ENCODE measurements around the gene CLTC. TPM values are rescaled to one million over a fixed set of nuclear protein-coding genes. Genes with fewer than 3 reads are reported as not detected.

The CLTC gene
- total RNA-seq, 1 experiment from 2014 or later, result 254 TPM

DNA sequence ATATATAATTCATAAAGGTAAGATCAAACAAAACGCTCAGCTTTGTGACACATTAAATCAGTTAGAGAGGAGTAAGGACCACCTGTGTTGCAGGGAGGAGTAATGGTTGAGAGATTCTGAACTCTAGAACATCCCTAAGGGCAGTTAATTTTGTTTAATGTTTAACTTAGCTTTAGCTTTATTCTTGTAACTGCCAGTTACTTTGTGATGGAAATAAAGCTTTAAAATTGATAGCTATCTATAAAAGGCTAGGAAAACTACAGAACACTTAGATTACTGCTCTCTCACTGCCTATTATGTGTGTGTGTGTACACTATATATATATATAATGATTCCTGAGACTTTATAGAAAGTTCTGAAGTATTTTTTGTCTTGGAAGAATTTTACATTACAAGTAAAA, 49.7 kb downstream of the CLTC start:
- no peaks in the 10 kb centered on the region for H3K79me1 ChIP-seq (ENCODE audit: insufficient read depth, low read depth, low read length, poor library complexity, severe bottlenecking)
- H4K91ac ChIP-seq (ENCODE audit: insufficient read length, low read depth, low read length), result no peak overlapping the region
- no peaks in the 10 kb centered on the region for H3K27me3 ChIP-seq (ENCODE audit: insufficient read depth, low read length)
- H3K23ac ChIP-seq (ENCODE audit: insufficient read length, low read depth, low read length), result no peak overlapping the region
- no peaks in the 10 kb centered on the region for H3K23me2 ChIP-seq (ENCODE audit: insufficient read length, low read depth, low read length, poor library complexity, severe bottlenecking)
- no peak overlapping the region for H2BK12ac ChIP-seq (ENCODE audit: insufficient read length, low read depth, low read length)
- no peak overlapping the region for H3K4me3 Mint-ChIP-seq
- no peak overlapping the region for H3K56ac ChIP-seq (ENCODE audit: insufficient read length, low read depth, low read length)
- TF ChIP-seq, protein P1, sequence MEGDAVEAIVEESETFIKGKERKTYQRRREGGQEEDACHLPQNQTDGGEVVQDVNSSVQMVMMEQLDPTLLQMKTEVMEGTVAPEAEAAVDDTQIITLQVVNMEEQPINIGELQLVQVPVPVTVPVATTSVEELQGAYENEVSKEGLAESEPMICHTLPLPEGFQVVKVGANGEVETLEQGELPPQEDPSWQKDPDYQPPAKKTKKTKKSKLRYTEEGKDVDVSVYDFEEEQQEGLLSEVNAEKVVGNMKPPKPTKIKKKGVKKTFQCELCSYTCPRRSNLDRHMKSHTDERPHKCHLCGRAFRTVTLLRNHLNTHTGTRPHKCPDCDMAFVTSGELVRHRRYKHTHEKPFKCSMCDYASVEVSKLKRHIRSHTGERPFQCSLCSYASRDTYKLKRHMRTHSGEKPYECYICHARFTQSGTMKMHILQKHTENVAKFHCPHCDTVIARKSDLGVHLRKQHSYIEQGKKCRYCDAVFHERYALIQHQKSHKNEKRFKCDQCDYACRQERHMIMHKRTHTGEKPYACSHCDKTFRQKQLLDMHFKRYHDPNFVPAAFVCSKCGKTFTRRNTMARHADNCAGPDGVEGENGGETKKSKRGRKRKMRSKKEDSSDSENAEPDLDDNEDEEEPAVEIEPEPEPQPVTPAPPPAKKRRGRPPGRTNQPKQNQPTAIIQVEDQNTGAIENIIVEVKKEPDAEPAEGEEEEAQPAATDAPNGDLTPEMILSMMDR (conservative IDR thresholded peaks at IDR 0.05), result no peak
- H3K14ac ChIP-seq (ENCODE audit: insufficient read depth, low read length), result no peak overlapping the region
- no peaks in the 10 kb centered on the region for H4K20me1 ChIP-seq (ENCODE audit: control insufficient read depth, insufficient read depth, insufficient read length)
- H4K5ac ChIP-seq (ENCODE audit: insufficient read length, low read depth, low read length), result no peak overlapping the region
- no peak overlapping the region for H2AFZ ChIP-seq (ENCODE audit: low read length)
- no peak overlapping the region for H3K27ac Mint-ChIP-seq
- no peaks in the 10 kb centered on the region for H3K27me3 Mint-ChIP-seq (ENCODE audit: low read depth)
- H3K9ac ChIP-seq (ENCODE audit: extremely low read depth, insufficient read length, low read length), result no peak overlapping the region
- H2BK5ac ChIP-seq (ENCODE audit: insufficient read length, low read length), result no peak overlapping the region
- no peak overlapping the region for H3K4me2 ChIP-seq (ENCODE audit: insufficient read depth, insufficient read length, low read length)
- H3K79me2 ChIP-seq (ENCODE audit: insufficient read depth, low read length), result no peaks in the 10 kb centered on the region
- no peak overlapping the region for H2BK15ac ChIP-seq (ENCODE audit: low read depth, low read length)
- no peak overlapping the region for H4K8ac ChIP-seq (replicated peaks; ENCODE audit: insufficient read length, low read depth, low read length)
- no peaks in the 10 kb centered on the region for H3K4me1 Mint-ChIP-seq
- WGBS (ENCODE audit: extremely low coverage, insufficient read length, low lambda C conversion rate), result no CpG with 5 or more reads among the region's 1 CpG
- peaks cover 5 to 68% (median 40%) of the 10 kb centered on the region in 3 experiments; a peak in 6 of 7 replicates for H3K36me3 Mint-ChIP-seq (ENCODE audit: insufficient read depth in 1 of 3, low read depth in 3 of 3)
- H2BK20ac ChIP-seq (ENCODE audit: low read depth, low read length, poor library complexity, severe bottlenecking), result no peak overlapping the region
- H3K4me1 ChIP-seq (ENCODE audit: insufficient read depth, low read length), result no peaks in the 10 kb centered on the region
- no peaks in the 10 kb centered on the region for H3K9me3 Mint-ChIP-seq
- no peak overlapping the region for H3K4ac ChIP-seq (ENCODE audit: low read depth, low read length)
- H3K18ac ChIP-seq (ENCODE audit: insufficient read length, low read depth, low read length), result no peak overlapping the region
- H3T11ph ChIP-seq (ENCODE audit: low read length), result no peak overlapping the region
- no peak for DNase-seq
- H3K27ac ChIP-seq (ENCODE audit: insufficient read length, low read depth, low read length), result no peak overlapping the region
- no peak overlapping the region for H2BK120ac ChIP-seq (ENCODE audit: low read depth, low read length, poor library complexity, severe bottlenecking)
- no peaks in the 10 kb centered on the region for H3K9me3 ChIP-seq (ENCODE audit: control insufficient read depth, low read depth, low read length)
- no peak overlapping the region for H2AK5ac ChIP-seq (ENCODE audit: insufficient read length, low read length)

All from H9 (cell line).